ENCODE data around the gene CDA. TPM values are rescaled to one million over a fixed set of nuclear protein-coding genes. Genes with fewer than 3 reads are reported as not detected.

Gene CDA
- total and polyA plus RNA-seq, 2 of the 8 experiments (the other 6 are each of a cell fraction or from before 2014, with no cell fraction given), result 4.4 to 11.3 TPM

DNA sequence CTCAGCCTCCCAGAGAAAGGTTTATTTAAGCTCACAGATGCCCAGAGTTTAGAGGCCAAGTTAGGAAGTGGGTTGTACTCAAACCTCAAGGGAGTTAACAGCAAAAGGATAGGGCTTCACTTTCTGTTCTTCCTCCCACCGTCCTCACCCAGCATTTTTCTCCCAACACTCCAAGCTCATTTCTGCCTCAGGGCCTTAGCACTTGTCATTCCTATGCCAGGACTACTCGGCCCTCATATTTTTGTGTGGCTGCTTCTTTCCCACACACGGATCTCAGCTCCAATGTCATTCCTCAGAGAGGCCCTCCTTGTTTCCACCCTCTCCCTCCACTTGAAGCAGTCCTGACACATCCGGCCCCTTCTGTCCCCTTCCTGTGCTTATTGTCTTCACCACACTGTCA is 23.7 kb upstream of the CDA start (continued):
- no peak for TF ChIP-seq RNF2 (IDR thresholded peaks at IDR 0.05; ENCODE audit: borderline replicate concordance, low read depth, low read length, missing control alignments, poor library complexity, severe bottlenecking)
- TF ChIP-seq, protein P1, sequence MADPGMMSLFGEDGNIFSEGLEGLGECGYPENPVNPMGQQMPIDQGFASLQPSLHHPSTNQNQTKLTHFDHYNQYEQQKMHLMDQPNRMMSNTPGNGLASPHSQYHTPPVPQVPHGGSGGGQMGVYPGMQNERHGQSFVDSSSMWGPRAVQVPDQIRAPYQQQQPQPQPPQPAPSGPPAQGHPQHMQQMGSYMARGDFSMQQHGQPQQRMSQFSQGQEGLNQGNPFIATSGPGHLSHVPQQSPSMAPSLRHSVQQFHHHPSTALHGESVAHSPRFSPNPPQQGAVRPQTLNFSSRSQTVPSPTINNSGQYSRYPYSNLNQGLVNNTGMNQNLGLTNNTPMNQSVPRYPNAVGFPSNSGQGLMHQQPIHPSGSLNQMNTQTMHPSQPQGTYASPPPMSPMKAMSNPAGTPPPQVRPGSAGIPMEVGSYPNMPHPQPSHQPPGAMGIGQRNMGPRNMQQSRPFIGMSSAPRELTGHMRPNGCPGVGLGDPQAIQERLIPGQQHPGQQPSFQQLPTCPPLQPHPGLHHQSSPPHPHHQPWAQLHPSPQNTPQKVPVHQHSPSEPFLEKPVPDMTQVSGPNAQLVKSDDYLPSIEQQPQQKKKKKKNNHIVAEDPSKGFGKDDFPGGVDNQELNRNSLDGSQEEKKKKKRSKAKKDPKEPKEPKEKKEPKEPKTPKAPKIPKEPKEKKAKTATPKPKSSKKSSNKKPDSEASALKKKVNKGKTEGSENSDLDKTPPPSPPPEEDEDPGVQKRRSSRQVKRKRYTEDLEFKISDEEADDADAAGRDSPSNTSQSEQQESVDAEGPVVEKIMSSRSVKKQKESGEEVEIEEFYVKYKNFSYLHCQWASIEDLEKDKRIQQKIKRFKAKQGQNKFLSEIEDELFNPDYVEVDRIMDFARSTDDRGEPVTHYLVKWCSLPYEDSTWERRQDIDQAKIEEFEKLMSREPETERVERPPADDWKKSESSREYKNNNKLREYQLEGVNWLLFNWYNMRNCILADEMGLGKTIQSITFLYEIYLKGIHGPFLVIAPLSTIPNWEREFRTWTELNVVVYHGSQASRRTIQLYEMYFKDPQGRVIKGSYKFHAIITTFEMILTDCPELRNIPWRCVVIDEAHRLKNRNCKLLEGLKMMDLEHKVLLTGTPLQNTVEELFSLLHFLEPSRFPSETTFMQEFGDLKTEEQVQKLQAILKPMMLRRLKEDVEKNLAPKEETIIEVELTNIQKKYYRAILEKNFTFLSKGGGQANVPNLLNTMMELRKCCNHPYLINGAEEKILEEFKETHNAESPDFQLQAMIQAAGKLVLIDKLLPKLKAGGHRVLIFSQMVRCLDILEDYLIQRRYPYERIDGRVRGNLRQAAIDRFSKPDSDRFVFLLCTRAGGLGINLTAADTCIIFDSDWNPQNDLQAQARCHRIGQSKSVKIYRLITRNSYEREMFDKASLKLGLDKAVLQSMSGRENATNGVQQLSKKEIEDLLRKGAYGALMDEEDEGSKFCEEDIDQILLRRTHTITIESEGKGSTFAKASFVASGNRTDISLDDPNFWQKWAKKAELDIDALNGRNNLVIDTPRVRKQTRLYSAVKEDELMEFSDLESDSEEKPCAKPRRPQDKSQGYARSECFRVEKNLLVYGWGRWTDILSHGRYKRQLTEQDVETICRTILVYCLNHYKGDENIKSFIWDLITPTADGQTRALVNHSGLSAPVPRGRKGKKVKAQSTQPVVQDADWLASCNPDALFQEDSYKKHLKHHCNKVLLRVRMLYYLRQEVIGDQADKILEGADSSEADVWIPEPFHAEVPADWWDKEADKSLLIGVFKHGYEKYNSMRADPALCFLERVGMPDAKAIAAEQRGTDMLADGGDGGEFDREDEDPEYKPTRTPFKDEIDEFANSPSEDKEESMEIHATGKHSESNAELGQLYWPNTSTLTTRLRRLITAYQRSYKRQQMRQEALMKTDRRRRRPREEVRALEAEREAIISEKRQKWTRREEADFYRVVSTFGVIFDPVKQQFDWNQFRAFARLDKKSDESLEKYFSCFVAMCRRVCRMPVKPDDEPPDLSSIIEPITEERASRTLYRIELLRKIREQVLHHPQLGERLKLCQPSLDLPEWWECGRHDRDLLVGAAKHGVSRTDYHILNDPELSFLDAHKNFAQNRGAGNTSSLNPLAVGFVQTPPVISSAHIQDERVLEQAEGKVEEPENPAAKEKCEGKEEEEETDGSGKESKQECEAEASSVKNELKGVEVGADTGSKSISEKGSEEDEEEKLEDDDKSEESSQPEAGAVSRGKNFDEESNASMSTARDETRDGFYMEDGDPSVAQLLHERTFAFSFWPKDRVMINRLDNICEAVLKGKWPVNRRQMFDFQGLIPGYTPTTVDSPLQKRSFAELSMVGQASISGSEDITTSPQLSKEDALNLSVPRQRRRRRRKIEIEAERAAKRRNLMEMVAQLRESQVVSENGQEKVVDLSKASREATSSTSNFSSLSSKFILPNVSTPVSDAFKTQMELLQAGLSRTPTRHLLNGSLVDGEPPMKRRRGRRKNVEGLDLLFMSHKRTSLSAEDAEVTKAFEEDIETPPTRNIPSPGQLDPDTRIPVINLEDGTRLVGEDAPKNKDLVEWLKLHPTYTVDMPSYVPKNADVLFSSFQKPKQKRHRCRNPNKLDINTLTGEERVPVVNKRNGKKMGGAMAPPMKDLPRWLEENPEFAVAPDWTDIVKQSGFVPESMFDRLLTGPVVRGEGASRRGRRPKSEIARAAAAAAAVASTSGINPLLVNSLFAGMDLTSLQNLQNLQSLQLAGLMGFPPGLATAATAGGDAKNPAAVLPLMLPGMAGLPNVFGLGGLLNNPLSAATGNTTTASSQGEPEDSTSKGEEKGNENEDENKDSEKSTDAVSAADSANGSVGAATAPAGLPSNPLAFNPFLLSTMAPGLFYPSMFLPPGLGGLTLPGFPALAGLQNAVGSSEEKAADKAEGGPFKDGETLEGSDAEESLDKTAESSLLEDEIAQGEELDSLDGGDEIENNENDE (IDR thresholded peaks at IDR 0.05; ENCODE audit: insufficient replicate concordance, low read length), result no peak
- no peak for TF ChIP-seq SIN3A (conservative IDR thresholded peaks at IDR 0.05 in 1 of 2, IDR thresholded peaks at IDR 0.05 in 1 of 2; ENCODE audit: low read depth in 1 of 2, low read length in 2 of 2)
- no peak for TF ChIP-seq RXRA (IDR thresholded peaks at IDR 0.05; ENCODE audit: insufficient read depth, low read depth, low read length)
- TF ChIP-seq SUZ12 (IDR thresholded peaks at IDR 0.05; ENCODE audit: low read length), result no peak
- TF ChIP-seq, protein P2, sequence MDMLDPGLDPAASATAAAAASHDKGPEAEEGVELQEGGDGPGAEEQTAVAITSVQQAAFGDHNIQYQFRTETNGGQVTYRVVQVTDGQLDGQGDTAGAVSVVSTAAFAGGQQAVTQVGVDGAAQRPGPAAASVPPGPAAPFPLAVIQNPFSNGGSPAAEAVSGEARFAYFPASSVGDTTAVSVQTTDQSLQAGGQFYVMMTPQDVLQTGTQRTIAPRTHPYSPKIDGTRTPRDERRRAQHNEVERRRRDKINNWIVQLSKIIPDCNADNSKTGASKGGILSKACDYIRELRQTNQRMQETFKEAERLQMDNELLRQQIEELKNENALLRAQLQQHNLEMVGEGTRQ (IDR thresholded peaks at IDR 0.05; ENCODE audit: low read length), result no peak
- TF ChIP-seq, protein P3, sequence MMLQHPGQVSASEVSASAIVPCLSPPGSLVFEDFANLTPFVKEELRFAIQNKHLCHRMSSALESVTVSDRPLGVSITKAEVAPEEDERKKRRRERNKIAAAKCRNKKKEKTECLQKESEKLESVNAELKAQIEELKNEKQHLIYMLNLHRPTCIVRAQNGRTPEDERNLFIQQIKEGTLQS (IDR thresholded peaks at IDR 0.05; ENCODE audit: insufficient read depth, low read depth, low read length), result no peak

Data from H1 (cell line).